HG03442 (cell line): ENCODE results near the gene SAMD7.

Experiments
- ATAC-seq: cut with Tn5 transposase; IDR thresholded peaks from one replicate; pipeline ENCODE4 v1.9.1; 2021; ENCODE audit warnings: mild to moderate bottlenecking, moderate library complexity; ENCODE audit not compliant: unreplicated experiment

Gene SAMD7, protein sequence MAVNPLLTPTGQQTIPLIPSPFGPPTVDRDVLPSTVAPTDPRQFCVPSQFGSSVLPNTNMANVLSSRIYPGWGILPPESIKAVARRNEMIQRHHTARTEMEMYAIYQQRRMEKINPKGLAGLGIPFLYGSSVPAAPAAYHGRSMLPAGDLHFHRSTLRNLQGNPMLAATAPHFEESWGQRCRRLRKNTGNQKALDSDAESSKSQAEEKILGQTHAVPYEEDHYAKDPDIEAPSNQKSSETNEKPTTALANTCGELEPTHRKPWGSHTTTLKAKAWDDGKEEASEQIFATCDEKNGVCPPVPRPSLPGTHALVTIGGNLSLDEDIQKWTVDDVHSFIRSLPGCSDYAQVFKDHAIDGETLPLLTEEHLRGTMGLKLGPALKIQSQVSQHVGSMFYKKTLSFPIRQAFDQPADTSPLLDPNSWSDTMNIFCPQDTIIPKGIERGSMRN

DNA sequence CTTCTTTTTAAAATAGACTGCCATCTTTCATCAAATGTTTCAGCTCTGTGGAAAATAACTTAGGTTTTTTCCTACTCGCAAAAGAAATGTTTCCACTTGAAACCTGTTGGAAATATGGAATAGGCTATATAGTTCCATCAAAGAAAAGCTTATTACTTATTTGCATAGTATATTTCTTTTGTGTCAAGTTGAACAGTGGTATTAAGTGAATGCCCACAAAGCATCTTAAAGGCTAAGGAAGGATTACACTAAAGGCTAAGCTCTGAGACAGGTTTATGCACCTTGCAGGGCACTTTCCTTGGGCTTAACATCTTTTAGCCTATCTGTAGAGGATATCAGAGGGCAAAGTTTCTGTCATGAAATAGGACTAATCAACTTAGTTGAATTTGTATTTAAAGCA, at the start of gene SAMD7:
SAMD7 (plus strand) TSS at position 301 of the 400 bp plus-strand sequence. CDS start 7,927 bp downstream, outside the sequence.
- no peak for ATAC-seq

DNA sequence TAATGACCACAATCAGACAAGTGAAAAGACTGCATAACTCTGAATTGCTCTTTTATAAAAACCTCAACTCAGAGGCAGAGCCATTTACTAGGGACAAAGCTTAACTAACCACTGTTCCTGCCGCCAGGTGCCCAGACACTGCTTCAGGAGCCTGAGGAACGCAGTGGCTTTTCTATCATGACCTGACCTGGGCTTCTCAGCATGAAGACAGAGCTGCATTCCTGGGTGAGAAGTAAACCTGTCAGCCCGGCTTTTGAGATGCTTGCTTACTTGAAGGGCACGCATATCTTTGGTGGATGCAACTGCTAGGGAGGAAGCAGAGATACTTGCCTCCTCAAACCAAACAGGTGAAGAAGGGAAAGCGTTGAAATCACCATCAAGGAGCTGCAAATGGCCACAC, 49.5 kb upstream of the SAMD7 start:
- no peak for ATAC-seq

DNA sequence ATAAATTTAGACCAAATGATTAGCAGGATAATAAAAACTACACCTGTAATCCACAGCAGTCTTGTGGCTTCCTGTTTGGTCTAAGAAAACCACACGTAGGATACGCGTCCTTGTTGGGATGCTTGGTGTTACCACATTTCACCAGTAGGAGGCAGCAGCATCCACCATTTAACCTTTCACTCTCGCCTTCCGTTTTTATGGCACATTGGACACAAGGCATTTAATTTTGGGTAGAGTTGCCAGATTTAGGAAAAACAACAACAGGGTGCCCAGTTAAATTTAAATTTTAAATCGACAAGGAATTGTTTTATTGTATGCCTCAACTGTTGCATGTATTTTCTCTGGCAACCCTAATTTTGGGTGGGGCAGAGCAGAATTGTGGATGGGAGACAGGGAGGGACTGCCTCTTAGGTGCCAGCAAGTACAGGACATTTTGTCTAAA, 47.9 kb upstream of the SAMD7 start:
- ATAC-seq, result peak; percentile 65

DNA sequence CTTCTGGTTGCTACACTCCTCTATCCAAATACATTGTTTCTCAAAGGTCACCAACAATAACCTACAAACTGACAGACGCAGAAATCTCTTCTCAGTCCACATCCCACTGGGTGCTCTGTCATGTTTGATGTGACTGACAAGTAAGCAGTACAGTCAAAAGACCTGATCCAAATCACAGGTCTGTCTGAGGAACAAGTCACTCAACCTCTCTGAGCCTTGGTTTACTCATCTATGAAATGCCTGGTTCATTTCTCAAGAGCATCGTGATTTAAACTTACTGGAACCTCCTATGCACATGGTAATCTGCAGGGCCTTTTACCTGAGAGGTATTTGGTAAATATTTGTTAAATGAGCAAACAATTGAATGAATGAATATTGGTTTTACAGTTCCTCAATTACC, 47.1 kb upstream of the SAMD7 start:
- ATAC-seq, result no peak

DNA sequence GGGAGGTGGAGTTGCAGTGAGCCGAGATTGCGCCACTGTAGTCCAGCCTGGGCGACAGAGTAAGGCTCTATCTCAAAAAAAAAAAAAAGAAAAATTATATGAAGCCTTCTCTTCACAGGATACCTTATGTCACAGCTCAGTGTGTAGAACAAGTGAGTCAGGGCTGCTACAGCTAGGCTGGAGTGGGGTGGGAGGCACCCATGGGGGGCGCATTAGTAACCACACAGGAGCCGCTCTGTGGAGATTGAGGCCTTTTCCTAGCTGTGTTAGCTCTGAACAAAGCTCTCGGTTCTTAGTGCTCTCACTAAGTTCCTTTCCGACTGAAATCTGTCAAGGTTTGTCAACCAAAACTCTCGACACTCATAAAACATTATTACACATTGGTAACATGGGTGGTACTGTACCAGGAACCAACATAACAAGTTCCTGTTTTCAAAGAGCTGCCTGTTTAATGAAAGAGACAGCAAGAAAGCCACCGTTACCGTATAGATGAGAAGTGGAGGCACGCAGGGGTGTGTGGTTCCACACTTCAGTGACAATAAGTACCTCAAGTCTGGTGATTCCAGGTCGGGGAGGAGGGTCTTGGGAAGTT, 46.1 kb upstream of the SAMD7 start:
- ATAC-seq, result peak; percentile 46

DNA sequence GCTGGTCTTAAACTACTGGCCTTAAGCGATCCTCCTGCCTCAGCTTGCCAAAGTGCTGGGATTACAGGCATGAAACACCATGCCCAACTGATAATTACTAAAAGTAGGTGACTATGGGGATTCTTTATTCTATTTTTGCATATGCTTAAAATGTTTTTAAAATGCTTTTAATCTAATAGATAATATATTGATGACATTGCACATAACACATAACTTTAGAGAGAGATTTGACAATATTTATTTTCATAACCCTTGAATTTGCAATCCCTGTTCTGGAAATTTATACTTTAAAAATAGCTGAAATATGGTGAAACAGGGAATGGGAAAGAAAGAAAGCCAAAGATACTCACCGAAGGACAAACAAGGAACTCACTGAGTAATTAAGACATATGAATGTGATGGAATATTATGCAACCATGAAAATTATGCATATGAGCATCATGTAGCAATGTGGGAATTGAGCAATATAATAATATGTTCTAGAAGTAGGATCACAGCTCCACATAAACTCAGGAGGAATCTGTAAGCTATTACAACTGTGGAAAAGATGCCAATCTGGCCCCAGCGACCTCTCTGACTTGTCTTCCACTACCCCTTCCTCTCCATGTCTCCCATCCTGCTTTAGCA, 43.7 kb upstream of the SAMD7 start:
- ATAC-seq, result no peak

DNA sequence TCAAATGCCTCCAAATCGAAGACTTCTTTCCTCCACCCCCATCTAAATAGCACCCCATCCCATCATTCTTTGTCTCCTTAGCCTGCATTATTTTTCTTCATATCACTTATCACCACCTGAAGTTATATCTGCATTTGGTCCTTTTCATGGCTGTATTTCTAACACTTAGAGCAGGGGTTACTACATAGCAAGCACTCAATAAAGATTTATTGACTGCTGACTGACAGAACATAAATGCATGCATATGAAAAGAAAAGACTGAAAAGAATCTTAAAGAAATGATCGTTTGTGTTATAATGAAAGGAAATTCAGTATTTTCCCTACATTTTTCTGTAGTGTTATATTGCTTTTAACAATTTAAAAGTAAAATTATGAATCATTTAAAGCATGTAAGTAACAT, 43.0 kb upstream of the SAMD7 start:
- no peak for ATAC-seq

DNA sequence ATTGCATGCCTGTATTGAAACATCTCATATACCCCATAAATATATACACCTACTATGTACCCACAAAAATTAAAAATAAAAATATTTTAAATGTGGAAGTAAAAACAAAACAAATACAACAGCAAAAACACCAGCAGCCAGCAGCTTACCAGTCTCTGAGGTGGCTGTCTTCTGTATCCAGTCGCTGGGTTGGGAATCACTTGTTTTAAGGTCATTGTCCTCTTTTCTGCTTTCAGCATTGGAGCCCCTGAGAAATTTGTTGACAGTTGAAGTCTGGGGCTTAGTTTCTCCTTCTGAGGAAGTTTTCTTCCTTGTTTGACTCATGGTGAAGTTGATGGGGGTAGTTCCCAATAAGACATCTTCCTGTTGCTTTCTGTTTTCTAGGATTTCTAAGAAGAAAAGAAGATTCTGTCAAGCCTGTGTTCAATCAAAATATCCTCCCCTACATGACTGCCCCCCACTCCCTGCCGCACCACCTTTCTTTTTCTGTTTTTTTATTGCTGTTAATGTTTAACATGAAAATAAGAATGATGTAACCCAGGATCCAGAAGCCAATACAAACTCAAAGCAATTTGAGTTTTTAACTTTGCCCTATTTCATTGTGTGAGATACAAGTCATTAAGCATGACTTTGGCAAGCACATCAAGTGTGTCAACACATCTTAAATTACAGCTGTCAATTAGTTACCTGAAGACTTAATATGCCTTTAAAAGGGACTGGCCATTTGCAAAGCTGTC, 41.7 kb upstream of the SAMD7 start, which contains the start of gene LRRC31:
LRRC31 (minus strand) TSS at position 452 of the 737 bp plus-strand sequence; CDS start at position 324, 128 bp downstream.
- no peak for ATAC-seq

DNA sequence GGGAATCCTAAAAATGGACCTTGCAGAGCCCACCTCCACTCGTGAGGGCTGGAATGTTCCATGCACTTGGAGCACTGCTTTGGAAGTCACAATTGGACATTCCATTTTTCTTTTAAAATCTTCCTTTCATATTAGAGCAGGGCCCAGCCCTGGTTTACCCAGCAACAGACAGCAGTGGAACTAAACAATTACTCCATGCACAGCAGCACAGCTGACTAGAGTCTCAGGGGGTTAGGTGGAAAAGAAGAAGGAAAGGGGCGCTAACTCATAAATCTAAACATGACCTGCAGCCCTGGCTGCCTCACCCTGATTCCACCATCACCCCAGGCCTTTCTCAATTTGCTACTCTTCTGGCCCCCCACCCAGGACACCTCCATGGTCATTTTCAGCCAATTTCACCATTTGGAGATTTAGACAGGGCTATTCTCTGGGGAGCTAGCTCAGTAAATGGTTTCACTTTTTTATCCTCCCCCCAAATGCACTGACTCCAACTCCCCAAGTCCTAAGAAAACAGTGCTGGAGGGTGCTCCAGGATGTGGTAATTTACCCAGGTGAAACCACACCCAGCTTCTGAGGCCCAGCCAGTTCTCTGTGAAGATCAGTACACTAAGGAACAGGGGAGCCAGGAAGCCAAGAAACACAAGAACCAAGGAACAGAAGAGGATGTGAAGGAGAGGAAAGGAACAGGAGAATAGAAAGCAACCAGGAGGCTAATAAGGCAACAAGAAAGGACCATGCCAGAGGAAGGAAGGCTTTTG, 40.1 kb upstream of the SAMD7 start:
- no peak for ATAC-seq

DNA sequence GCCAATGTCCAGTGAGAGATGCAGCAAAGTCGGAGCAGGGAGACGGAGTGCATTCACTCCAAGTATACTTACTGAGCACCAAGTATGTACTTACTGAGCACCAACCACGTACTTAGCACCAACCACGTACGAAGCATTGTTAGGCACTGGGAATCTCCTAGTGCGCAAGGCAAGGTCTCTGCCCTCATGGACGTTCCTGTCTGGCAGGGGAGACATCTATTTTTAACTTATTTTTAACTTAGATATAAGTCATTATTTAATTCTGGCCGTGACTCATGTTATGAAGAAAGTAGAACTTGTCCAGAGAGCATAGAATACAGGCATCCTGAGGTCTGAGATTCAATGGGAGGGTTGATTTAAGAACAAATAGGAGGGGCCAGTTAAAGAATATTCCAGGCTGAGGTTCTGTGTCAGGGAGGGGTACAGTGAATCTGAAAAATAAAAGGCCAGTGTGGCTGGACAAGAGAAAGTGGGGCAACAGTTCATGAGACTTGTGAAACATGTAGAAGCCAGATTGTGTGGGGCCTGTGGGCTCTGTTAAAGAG, 32.3 kb upstream of the SAMD7 start:
- no peak for ATAC-seq

DNA sequence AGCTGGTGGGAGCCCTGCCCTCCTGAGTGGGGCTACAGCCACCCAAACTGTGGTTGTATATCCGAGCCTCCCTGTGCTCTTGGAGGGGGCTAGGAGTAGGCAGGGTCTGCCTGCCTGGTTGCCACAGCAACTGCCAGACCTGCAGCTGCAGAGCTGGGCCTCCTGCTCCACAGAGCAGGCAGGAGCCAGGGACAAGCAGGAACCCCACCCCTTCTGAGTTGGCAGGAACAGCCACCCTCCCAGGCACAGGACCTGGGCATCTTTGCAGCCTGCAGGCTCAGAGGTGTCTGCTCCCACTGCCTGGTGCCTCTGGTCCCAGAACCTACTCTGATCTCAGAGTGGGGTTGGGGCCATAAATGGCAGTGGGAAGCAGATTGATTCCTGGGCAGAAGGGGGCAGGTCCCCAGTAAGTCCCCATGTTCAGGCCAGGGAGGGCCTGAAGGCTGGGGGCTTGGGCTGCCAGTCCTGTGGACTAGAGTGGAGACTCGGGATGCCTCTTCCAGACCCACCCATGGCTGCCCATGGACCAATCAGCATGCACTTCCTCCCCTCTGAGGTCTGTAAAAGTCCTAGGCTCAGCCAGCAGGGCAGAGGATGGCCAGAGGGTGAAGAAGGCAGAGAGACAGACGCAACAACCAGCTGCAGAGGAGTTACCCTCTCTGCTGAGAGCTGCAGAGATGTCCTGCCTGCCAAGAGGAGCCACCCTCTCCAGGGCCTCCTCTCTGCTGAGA, 31.4 kb upstream of the SAMD7 start:
- ATAC-seq, result no peak

DNA sequence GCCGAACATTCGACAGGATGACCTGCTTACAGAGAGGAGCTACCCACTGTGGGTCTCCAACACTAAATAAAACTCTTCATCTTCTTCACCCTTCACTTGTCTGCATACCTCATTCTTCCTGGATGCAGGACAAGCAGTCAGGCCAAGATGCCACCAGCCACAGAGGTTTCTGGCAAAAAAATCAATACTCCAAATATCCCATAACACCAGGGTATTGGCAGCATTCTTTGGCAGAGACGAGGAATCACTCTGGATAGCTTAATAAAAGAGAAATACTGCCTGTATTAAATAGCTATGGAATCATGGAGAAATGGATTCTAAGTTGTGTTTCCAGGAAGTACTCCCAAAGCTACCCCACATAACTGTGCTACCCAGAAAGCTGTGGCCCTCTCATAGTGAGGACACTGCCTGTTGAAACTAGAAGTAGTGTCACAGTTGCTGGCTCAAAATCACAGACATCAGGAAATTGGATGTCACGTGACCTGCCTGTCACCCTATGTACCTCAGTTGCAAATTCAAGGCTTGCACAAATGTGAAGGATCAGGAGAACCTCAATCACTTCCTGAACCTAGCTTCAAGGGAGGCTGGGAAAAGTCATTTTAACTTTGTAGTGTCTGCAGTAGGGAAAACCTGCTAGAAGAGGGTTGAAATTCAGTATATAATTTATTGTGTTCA, 30.7 kb upstream of the SAMD7 start:
- ATAC-seq, result no peak

DNA sequence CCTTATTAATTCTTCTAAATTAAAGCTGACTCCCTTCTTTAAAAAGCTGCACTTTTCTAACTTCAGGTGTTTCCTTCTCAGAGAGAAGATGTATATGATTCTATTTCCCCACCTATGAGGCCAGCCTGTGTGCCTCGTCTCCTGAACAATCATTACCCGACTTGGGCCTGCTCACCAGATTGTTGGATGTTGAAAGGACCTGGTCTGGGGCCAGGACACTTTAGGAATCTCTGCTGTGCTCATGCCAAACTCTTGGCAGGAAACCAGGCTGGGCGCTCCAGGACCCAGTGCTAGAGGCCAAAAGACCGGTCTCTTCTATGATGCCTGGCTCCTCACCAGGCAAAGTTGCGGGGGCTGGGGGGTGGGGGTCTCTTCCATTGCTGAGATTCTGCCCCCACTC, 24.7 kb upstream of the SAMD7 start:
- no peak for ATAC-seq

DNA sequence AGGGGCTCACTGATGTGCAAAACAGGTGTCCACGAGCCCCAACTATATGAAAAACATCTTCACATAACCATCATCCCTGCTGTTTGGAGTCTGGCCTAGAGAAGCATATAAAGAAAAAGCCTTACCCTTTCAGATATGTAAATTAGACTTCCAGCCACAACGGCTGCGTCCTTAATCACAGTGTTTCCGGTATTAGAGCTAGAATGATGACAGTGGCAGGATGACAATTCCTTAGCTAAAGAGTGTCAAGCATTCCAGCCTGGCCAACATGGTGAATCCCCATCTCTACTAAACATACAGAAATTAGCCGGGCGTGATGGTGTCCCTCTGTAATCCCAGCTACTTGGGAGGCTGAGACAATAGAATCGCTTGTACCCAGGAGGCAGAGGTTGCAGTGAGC, 19.5 kb upstream of the SAMD7 start:
- ATAC-seq, result no peak

DNA sequence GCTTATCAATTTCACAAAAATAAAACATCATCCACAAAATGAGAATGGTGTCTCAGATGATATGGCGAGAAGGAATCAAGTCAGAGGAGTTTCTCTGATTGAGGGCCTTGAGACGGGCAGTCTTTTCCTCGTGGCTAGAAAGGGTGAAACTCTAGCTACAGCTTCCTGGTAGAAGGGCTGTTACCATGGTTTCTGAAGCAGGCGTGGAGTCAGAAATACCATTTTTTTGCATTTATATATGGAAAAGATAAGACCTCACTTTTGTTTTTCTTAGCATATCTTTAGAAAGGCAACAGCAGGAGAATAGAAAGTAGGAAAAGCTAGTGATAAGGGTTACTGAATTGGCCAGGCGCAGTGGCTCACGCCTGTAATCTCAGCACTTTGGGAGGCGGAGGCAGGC, 17.3 kb upstream of the SAMD7 start:
- ATAC-seq, result no peak

DNA sequence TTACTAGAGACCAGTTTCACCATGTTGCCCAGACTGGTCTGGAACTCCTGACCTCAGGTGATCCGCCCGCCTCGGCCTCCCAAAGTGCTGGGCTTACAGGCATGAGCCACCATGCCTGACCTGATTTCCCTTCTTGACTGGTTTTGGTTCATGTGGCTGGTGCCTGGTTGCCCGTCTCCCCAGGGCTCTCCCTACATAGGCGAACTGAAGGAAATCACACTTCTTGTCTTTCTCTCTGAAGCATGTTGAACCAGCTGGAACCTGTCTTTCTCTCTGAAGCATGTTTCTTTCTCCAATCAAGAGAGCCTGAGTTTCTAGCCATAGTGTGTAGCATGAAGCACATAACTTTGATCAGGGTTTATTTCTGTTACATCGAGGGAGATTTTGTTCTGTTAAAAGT, 16.3 kb upstream of the SAMD7 start:
- ATAC-seq, result no peak

DNA sequence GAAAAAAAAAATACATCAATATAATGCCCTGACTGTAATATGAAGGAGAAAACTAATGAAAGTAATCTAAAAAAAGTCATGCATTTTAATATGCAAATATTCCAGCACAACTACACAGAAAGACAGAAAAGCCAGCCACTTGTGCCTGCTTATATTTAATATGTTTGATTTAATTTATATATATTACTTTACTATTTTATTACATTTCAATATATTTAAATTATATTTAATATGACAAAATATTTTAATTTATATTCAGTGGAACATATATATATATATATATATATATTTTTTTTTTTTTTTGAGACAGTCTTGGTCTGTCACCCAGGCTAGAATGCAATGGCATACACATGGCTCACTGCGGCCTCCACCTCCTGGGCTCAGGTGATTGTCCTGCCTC, 14.1 kb upstream of the SAMD7 start:
- no peak for ATAC-seq

DNA sequence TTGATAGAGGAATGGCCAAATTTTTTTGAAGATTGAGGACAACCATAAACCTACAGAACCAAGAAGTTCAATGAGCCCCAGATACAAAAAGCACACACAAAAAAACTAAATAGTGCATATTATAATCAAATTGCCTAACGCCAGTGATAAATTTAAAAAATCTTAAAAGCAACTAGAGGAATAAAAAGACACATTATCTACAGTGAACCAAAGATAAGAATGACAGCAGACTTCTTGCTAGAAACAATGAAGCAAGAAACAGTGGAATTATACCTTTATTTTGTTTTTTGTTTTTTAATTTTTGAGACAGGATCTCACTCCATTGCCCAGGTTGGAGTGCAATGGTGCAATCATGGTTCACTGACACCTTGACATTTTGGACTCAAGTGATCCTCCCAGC, 9.9 kb upstream of the SAMD7 start:
- no peak for ATAC-seq

DNA sequence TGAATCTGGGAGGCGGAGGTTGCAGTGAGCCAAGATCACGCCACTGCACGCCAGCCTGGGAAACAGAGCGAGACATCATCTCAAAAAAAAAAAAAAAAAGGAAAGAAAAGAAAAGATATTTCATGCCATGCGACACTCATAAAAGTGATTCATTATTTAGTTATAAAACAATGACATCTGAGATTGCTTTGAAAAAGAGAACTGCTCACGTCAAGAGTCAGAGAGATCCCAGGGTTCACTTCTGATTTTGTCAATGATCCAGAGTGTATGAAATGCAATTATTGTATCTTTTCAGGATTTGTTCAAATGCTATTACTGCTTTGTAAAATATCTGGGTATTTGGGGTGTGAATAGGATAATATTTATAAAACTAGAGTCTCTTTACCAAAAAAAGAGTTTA, 6.0 kb upstream of the SAMD7 start:
- ATAC-seq, result no peak
